HepG2 (cell line): ENCODE data around the gene SLC25A47. TPM values are rescaled to one million over a fixed set of nuclear protein-coding genes. Genes with fewer than 3 reads are reported as not detected.
A peak's percentile ranks its signal among the peaks of the same experiment; 100 is the strongest.

Experiments
- BORCS8-MEF2B ChIP-seq: sonication (generic); formaldehyde crosslinking; IDR thresholded peaks from 2 replicates; pipeline ENCODE4 v1.8.0; 2022; ENCODE audit warnings: mild to moderate bottlenecking, missing genetic modification reagents
- CHD4 ChIP-seq: fragments of 200-600 bp; sonication (generic); IDR thresholded peaks from 2 replicates; pipeline ENCODE4 v1.7.0; 2017; ENCODE audit warnings: mild to moderate bottlenecking, low read length, borderline replicate concordance
- DNMT3B ChIP-seq: conservative IDR thresholded peaks from 2 replicates; pipeline ENCODE4 v1.6.1; 2016; ENCODE audit warnings: missing biosample characterization, control low read depth
- GATAD2A ChIP-seq: IDR thresholded peaks from 2 replicates; pipeline ENCODE4 v1.6.1; 2016
- HCFC1 ChIP-seq: fragments of 150-350 bp; IDR thresholded peaks from 2 replicates; pipeline ENCODE4 v1.6.1; 2014; ENCODE audit warnings: low read depth, low read length
- HNF4G ChIP-seq, 2 experiments: sonication (generic) in 1 of 2; formaldehyde crosslinking in 1 of 2; IDR thresholded peaks; 2 replicates each; pipeline versions ENCODE4 v1.4.0 to v1.6.1; 2011 to 2020; ENCODE audit warnings: borderline replicate concordance in 2 of 2, low read depth in 2 of 2, mild to moderate bottlenecking in 2 of 2, low read length in 1 of 2, missing genetic modification reagents in 1 of 2, moderate library complexity in 1 of 2
- IKZF4 ChIP-seq: sonication (generic); formaldehyde crosslinking; IDR thresholded peaks from 2 replicates; pipeline ENCODE4 v1.5.1; 2020; ENCODE audit warnings: borderline replicate concordance, mild to moderate bottlenecking, low read depth, missing genetic modification reagents; ENCODE audit errors: not compliant biosample characterization
- KDM4B ChIP-seq: sonication (generic); formaldehyde crosslinking; IDR thresholded peaks from 2 replicates; pipeline ENCODE4 v1.4.0; 2020; ENCODE audit warnings: missing genetic modification reagents
- NFKB2 ChIP-seq: sonication (generic); formaldehyde crosslinking; IDR thresholded peaks from 2 replicates; pipeline ENCODE4 v1.4.0; 2020; ENCODE audit warnings: missing genetic modification reagents, borderline replicate concordance
- NR2F2 ChIP-seq: IDR thresholded peaks from 2 replicates; pipeline ENCODE4 v1.6.1; 2012; ENCODE audit warnings: low read depth, inconsistent platforms, borderline replicate concordance
- REPIN1 ChIP-seq: sonication (generic); formaldehyde crosslinking; IDR thresholded peaks from 2 replicates; pipeline ENCODE4 v1.8.0; 2022; ENCODE audit warnings: missing genetic modification reagents, low read depth, mild to moderate bottlenecking, borderline replicate concordance
- SAP130 ChIP-seq: IDR thresholded peaks from 2 replicates; pipeline ENCODE4 v1.6.1; 2016; ENCODE audit warnings: low read depth
- SP1 ChIP-seq, 2 experiments: fragments of 450-650 bp in 1 of 2; sonication (generic) in 1 of 2; formaldehyde crosslinking in 1 of 2; IDR thresholded peaks; 2 replicates each; pipeline versions ENCODE4 v1.4.0 to v1.6.1; 2016 to 2020; ENCODE audit warnings: missing genetic modification reagents in 1 of 2
- ZBTB14 ChIP-seq: sonication (generic); formaldehyde crosslinking; IDR thresholded peaks from 2 replicates; pipeline ENCODE4 v1.4.0; 2020; ENCODE audit warnings: missing genetic modification reagents
- ZBTB49 ChIP-seq: sonication (generic); formaldehyde crosslinking; IDR thresholded peaks from 2 replicates; pipeline ENCODE4 v1.4.0; 2020; ENCODE audit warnings: missing genetic modification reagents, borderline replicate concordance
- ZNF10 ChIP-seq: sonication (generic); formaldehyde crosslinking; IDR thresholded peaks from 2 replicates; pipeline ENCODE4 v1.4.0; 2020; ENCODE audit warnings: mild to moderate bottlenecking, low read depth, missing genetic modification reagents, borderline replicate concordance
- ZNF460 ChIP-seq: sonication (generic); formaldehyde crosslinking; IDR thresholded peaks from 2 replicates; pipeline ENCODE4 v1.5.1; 2020; ENCODE audit warnings: missing genetic modification reagents, mild to moderate bottlenecking, borderline replicate concordance
- polyA plus RNA-seq, 8 experiments: library from polyadenylated mRNA; depleted of rRNA in 3 of 8; stranded (reverse) in 7 of 8; unstranded in 1 of 8; fragments of >200 nt; fragmentation: Illumina TruSeq in 4 of 8; extraction: Trizol in 4 of 8; gene quantifications; 2 replicates each; pipeline versions ENCODE4 v1.2.1 to v1.2.3, GENCODE V29; 2011 to 2016; ENCODE audit warnings: low read depth in 4 of 8, missing spikeins in 1 of 8, mixed read lengths in 1 of 8; ENCODE audit not compliant: insufficient read depth in 1 of 8
- total RNA-seq, 5 experiments: library from RNA; depleted of rRNA; stranded (reverse); fragments of >200 nt; fragmentation: Illumina TruSeq; extraction: Trizol; gene quantifications; 2 replicates each; pipeline ENCODE4 v1.2.3, GENCODE V29; 2016; ENCODE audit warnings: low read depth in 1 of 5
- TF ChIP-seq, protein P1 (sequence below): sonication (generic); formaldehyde crosslinking; IDR thresholded peaks from 2 replicates; pipeline ENCODE4 v1.4.0; 2020; ENCODE audit warnings: missing genetic modification reagents
- TF ChIP-seq, protein P2 (sequence below): IDR thresholded peaks from 2 replicates; pipeline ENCODE4 v1.6.1; 2016; ENCODE audit warnings: low read depth, borderline replicate concordance
- TF ChIP-seq, protein P3 (sequence below): sonication (generic); formaldehyde crosslinking; IDR thresholded peaks from 2 replicates; pipeline ENCODE4 v1.5.0; 2020; ENCODE audit warnings: mild to moderate bottlenecking, missing genetic modification reagents

The SLC25A47 gene
- total and polyA plus RNA-seq, 2 of the 13 experiments (the other 11 are each of a cell fraction or from before 2014, with no cell fraction given): 1.0 to 1.7 TPM

DNA sequence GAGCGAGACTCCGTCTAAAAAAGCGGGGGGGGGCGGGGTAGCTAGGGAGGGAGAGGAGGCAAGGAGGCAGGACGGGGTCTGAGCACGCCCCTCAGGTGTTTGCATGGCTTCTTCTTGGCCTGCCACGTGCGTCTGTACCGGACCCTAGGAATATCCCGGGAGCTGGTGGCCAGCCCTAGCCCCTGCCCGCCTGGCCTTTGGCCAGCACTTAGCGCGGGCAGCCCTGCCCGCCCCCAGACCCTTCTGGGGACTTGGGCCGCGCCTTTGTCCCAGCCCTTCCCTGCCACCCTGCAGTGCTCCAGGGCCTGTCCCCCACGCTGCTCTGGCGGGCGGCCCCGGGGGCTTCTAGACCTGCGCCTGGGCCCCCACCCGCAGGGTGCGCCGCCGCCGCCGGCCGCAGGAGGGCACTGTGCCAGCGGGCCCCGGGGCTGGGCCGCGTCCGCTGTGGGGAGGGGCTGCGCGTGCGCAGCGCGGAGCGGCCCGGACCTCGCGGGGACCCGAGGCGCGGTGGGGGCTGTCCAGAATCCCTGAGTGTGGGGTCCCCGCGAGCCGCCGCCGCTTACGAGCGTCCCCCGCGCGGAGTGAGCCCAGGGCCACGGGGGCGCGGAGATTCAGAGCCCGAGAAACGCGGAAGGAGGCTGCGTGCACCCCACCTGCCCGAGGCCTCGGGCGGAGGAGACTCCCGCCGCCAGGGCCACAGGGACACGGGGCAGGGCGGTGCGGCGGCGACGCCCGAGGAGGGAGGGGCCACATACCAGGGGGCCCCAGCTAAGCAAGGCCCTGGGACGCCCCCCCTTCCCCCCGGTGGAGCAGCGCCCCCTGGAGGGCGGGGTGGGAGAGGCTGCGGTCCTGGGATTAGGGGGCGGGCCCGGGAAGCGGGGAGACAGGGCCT, 37.9 kb upstream of the SLC25A47 start (continued):
- TF ChIP-seq ZBTB49 (CRISPR knock-in tag) (no peak), DNMT3B (CRISPR knock-in tag) (no peak), ZBTB14 (CRISPR knock-in tag) (peak; percentile 53), NFKB2 (CRISPR knock-in tag) (peak; percentile 79; the same call in 1 of the 2 replicates), REPIN1 (CRISPR knock-in tag) (peak; percentile 80), ZNF10 (CRISPR knock-in tag) (no peak), NR2F2 (no peak), IKZF4 (CRISPR knock-in tag) (peak; percentile 56), GATAD2A (CRISPR knock-in tag) (no peak), KDM4B (CRISPR knock-in tag) (0 out of 2 replicates have a peak, but pooled peaks have one; percentile 34), BORCS8-MEF2B (peak; percentile 76), HNF4G (IDR thresholded peaks at IDR 0.05; ENCODE audit: borderline replicate concordance, low read depth, low read length) (no peak), HNF4G (CRISPR knock-in tag; IDR thresholded peaks at IDR 0.05; ENCODE audit: borderline replicate concordance, low read depth) (no peak), ZNF460 (CRISPR knock-in tag) (no peak), HCFC1 (no peak), SAP130 (CRISPR knock-in tag) (peak; percentile 56; the same call in 1 of the 2 replicates), SP1 (IDR thresholded peaks at IDR 0.05) (no peak), SP1 (CRISPR knock-in tag; IDR thresholded peaks at IDR 0.05) (peak; percentile 52; the same call in 1 of the 2 replicates), CHD4 (no peak)
- TF ChIP-seq, protein P1, sequence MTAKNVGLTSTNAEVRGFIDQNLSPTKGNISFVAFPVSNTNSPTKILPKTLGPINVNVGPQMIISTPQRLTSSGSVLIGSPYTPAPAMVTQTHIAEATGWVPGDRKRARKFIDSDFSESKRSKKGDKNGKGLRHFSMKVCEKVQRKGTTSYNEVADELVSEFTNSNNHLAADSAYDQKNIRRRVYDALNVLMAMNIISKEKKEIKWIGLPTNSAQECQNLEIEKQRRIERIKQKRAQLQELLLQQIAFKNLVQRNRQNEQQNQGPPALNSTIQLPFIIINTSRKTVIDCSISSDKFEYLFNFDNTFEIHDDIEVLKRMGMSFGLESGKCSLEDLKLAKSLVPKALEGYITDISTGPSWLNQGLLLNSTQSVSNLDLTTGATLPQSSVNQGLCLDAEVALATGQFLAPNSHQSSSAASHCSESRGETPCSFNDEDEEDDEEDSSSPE (CRISPR knock-in tag): peak; percentile 81
- TF ChIP-seq, protein P2, sequence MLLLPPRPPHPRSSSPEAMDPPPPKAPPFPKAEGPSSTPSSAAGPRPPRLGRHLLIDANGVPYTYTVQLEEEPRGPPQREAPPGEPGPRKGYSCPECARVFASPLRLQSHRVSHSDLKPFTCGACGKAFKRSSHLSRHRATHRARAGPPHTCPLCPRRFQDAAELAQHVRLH (CRISPR knock-in tag): no peak
- TF ChIP-seq, protein P3, sequence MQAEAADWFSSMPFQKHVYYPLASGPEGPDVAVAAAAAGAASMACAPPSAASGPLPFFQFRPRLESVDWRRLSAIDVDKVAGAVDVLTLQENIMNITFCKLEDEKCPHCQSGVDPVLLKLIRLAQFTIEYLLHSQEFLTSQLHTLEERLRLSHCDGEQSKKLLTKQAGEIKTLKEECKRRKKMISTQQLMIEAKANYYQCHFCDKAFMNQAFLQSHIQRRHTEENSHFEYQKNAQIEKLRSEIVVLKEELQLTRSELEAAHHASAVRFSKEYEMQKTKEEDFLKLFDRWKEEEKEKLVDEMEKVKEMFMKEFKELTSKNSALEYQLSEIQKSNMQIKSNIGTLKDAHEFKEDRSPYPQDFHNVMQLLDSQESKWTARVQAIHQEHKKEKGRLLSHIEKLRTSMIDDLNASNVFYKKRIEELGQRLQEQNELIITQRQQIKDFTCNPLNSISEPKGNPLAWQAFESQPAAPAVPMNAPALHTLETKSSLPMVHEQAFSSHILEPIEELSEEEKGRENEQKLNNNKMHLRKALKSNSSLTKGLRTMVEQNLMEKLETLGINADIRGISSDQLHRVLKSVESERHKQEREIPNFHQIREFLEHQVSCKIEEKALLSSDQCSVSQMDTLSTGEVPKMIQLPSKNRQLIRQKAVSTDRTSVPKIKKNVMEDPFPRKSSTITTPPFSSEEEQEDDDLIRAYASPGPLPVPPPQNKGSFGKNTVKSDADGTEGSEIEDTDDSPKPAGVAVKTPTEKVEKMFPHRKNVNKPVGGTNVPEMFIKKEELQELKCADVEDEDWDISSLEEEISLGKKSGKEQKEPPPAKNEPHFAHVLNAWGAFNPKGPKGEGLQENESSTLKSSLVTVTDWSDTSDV (CRISPR knock-in tag): no peak; the same call in 1 of the 2 replicates
